Frontal cortex (tissue), 4 donors: ENCODE measurements around the gene CDH20. TPM values are rescaled to one million over a fixed set of nuclear protein-coding genes. Genes with fewer than 3 reads are reported as not detected.
A peak's percentile ranks its signal among the peaks of the same experiment; 100 is the strongest.
"Not testable (repeated sequence)": the region's sequence is repeated elsewhere in the genome, so short reads cannot be mapped to it uniquely, and the experiment has no call there.

Experiments
- DNase-seq, 2 donors: peaks; one replicate each; pipeline ENCODE4 v3.0.0; 2012; ENCODE audit warnings: low spot score in 2 of 2
- FAIRE-seq: peaks from 2 replicates; lab custom pipeline; 2012; peaks lifted over from hg19 to GRCh38; lab: Jason Lieb, UNC
- total RNA-seq: library from RNA; depleted of rRNA; stranded (reverse); fragments of >200 nt; gene quantifications from one replicate; pipeline ENCODE4 v1.2.3, GENCODE V29; 2014
- donor health status: control.
- donor health status: control.
- donor health status: control.

The CDH20 gene
- total RNA-seq, 1 donor from 2014 or later: 6.9 TPM

DNA sequence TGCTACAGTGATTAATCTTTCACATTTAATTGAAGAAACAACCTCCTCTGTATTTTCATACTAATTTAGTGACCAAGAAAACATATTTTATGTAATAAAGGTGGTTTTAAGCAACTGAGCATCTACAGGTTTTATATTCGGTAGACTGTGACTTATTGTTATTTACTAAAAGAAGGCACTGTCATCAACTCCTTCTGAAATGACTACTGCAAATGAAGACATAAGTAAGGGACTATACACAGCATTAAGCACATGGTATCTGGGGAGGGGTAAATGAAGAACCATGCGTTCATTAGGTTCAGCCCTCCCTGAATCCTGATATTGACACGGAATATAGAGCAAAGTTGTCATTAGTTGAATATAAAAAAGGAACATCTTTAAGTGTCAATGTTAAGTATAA is 4.3 kb downstream of the CDH20 start:
- DNase-seq (no peak), FAIRE-seq (no peak)

DNA sequence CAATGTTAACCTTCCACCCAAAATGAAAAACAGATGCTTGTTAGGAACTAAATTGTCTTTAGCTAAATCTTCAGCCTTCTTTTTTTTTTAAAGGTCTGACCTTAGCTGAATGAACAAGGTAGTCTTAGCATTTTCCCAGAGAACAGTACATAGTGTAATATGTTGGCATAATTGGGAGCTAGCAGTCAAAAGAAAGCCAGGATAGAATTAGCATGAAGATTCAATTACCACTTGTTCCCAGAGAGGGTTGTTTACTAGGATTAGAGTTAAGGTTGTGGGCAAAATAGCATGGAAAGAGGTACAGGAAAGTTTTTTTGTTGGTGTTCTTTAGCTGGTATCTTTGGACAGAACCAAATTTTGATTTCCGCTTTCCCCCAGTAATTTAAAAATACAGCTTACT is 6.9 kb downstream of the CDH20 start:
- DNase-seq (no peak), FAIRE-seq (peak; percentile 15)

DNA sequence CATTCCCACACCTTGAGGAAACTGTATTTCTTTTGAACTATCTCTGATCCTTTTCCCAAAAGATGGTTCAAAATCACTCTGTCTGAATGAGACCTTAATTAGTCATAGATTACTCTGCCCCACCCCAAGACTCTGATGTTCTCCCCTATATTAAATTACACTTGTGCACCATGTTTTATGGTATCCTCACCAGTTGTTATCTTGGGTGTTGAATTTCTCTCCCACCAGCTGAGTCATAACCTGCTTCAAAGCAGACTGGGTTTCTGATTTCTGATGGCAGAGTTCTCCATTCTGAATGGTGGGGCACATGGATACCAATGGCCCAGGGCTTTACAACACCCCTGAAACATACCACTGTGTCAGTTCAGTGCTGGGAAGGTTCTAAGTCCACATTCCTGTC is 15.0 kb downstream of the CDH20 start:
- DNase-seq (no peak), FAIRE-seq (no peak)

DNA sequence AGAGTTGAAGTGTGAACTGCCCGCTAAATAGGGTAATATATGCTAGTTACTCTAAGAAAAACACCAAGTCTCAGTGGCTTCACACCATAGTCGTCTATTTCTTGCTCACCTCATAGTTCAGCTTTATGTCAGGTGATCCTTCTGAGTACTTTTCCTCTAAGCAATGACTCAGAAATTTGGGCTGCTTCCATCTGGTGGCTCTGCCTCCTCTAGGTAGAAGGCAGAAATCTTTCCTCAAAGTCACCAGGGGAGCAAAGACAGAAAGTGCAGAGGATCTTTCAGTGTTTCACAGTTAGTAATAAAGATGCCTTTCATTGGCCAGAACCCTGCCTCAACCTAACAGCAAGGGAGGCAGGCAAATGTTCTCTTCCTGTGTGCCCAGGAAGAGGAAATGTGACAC is 17.3 kb downstream of the CDH20 start:
- DNase-seq (no peak), FAIRE-seq (no peak)

DNA sequence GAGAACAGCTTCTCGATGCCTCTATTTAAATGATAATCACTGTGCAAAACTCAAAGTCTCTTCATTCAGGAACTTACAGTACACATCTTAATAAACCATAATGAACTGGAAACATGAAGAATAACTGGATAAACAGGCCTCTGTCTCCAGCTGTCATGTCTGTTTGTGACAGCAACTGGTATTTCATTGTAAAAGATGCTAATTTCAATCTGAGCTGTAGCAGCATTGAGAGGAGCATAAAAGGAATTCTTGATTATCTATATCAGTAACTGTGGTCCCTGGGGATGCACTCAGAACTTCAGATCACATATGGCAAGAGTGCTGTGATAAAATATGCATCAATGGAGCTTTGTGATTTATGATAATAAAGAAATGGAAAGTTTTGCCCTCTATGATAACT is 18.8 kb downstream of the CDH20 start:
- DNase-seq: no peak
- FAIRE-seq: no peak

DNA sequence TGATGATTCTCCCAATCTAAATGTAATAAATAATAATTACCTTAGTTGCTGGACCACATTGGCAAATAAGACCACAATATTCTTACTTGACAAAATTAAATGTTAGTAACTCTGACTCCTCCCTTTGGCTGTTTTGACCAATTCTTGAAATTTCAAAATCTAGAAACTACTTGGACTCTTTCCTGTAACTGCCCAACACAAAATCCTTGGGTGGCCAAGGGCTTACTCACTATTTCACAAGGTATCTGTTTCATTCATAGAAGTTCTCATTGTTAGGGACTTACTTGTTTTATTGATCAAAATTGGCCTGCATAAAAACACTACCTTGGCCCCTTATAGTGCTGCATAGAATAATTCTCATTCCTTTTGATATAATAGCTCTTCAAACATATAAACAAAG is 19.4 kb downstream of the CDH20 start:
- FAIRE-seq (no peak), DNase-seq (no peak)

DNA sequence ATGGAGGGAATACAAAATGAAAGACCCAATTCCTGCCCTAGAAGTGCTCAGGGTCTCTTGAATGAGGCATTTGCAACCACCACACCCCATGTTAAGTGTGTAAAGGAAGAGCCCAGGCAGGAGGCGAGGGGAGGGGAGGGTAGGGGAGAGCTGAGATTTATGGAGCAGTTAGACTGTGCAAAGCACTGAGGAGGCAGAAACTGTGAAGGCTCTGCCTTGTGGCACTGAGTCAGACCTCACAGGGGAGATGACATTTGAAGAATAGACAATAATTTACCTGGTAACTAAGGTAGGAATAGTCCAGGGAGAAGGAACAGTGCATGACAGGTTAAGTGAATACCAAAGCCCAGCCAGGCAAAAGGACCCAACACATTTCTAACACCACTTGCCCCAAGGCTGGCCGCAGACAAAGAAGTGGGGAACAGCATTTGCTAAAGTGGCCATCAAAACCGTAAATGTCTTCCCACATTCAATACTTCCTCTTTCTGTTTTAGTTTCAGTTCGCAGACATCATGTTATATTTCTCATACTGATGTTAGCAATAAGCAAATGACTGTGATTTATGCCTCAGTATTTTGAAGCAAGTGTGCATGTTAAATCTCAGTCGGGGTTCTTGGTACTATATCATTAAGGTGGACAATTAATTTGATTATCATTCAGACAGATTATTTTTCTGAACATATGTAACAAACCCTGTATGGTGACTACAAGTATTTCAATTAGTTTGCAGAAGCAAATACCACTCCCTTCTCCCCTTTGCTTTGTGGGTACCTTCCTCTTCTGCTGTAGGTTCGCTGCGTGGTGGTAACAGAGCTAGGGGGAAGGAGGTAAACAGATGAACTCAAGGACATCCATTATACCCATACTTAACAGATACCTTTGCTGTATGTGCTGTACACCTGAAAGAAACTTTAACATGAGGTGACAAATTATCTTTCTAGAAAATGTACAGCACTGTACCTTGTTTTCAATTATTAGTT is 27.5 kb downstream of the CDH20 start:
- FAIRE-seq: no peak
- no peak for DNase-seq

DNA sequence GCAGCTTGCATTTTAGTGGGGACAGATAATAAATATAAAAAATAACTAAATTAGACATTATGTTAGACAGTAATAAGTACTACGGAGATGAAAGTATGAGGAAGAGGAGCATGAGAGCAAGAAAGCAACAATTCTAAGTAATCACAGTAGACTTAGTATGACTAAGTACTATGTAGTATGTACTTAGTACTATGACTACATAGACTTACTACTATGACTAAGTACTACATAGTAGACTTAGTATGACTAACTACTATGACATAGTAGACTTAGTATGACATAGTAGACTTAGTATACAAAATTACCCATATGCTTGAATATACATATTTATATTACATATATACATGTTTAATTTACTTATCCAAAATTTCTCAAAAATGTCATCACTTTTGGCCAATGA is 29.3 kb downstream of the CDH20 start:
- FAIRE-seq: no peak

DNA sequence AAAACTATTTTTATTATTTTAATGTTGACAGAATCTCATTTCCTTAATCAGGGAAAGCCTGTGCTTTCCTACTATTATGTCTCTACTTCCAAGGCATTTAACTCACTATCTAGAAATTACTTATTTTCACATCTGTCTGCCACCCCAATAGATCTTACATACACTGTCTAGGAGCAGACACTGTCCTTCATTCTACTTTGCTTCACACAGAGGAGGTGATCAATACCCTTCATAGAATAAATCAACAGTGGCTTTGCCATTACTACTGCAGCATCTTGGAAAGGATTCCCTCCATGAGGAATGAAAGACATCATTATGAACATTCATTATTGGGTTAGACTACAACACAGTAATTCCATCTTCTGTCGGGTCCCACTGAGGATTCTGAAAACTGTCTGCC is 31.7 kb downstream of the CDH20 start:
- DNase-seq (no peak), FAIRE-seq (no peak)

More for the DNA sequence above, 29.3 kb downstream of the CDH20 start:
- no peak for DNase-seq

DNA sequence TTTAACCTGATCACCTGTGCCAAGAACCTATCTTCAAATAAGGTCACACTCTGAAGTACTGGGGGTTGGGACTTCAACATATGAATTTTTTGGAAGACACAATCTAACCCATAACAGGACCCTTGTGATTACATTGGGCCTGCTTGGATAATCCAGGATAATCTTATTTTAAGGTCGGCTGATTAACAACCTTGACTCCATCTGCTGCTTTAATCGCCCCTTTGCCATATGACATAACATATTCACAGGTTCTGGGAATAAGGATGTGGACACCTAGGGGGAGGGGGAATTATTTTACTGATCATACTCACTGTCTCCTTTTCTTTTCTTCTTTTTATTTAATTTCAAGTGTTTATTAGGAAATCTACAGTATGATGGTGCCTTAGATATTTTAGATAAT is 34.8 kb downstream of the CDH20 start:
- DNase-seq: no peak
- FAIRE-seq: no peak

DNA sequence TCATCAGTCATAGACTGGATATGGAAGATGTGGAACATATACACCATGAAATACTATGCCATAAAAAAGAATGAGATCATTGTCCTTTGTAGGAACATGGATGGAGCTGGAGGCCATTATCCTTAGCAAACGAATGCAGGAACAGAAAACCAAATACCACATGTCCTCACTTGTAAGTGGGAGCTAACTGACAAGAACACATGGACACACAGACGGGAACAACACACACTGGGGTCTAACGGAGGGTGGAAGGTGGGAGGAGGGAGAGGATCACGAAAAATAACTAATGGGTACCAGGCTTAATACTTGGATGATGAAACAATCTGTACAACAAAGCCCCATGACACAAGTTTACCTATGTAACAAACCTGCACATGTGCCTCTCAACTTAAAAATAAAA is 36.4 kb downstream of the CDH20 start:
- not testable (repeated sequence) for DNase-seq, FAIRE-seq

DNA sequence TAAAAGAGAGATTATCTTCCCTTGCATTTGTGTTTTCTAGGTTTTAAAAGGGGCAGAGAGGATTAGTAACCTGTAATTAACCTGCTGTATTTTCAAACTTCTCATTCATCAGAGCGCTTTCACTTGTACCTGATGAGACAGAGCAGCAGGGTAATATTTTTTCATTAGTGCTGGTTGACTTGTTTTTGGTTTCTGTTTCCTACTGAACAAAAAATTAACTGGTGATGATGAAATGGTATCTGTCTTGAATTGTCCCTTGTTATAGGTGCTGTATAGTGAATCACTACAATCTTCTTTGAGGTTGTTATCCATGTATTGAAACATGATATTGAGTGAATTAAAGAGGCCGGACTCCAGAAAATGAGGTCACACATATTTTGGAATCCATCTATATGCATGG is 37.9 kb downstream of the CDH20 start:
- FAIRE-seq: no peak
- DNase-seq: no peak

DNA sequence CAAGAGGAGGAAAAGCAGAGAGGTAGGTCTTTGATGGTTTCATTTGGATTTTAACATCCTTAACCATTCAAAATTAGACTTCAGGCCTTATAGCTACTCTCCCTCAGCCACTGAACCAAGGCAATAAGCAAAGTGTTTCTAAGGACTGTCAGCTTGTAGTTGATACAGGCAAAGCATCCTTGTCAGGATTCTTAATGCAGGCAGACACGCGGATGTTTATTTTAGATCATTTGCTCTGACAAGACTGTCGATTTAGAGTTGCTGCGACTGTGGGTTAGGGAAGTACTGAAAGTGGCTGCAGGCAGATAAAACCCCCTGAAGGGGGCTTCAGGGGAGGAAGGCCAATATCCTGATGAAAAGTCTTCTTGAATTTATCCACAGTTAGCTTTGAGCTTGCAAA is 46.6 kb downstream of the CDH20 start:
- no peak for FAIRE-seq
- no peak for DNase-seq

DNA sequence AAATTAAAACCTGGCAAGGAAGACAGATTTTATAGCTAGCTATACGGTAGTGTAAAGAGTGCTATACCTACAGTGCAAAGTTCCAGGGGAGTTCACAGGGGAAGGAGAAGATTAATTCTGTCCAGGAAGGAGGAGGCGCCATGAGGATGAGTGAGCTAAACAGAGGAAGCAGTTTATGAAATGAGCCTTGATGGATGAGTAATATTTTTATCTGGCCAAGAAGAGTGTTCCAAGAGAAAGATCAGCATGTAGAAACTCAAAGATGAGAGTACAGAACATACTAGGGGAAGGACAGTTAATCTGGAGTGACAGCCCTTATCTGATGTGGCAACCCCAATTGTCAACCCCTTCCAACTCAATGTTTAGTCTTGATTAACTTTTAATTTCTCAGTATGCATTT is 54.8 kb downstream of the CDH20 start:
- FAIRE-seq: no peak
- no peak for DNase-seq

DNA sequence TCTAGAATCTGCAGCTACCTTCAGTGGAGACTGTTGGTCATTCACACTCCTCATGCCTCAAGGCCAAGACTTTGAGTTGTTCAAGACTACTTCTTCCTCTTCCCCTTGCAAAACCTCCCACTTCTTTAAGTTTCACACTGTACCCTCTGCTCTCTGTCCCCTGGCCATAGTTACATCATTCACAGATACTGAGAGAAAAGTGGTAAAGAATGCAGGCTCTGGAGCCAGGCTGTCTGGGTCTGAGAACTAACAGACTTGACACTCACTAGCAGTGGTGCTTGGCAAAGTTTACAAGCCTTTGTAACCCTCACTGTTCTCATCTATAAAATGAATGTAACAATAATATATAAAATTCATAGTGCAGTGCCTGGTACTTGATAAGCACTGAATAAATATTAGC is 61.8 kb downstream of the CDH20 start:
- DNase-seq: no peak
- FAIRE-seq: no peak

DNA sequence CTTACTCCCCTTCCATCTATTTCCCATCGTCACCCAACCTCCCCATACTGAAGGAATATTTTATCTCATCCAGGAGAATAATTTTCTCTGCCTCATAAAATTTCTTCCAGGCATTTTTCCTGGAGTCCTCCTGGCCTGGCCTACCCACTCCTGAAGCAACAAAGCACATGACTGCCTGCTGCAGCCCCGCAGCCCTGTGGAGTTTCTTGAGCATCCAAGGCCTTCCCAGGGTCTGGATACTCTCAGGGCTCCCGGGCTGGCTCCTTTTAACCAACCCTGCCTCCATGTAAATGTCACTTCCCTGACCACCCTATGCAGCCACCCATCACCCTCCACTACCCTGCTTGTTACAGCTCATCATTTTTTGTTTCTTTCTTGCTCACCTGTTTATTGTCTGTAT is 64.0 kb downstream of the CDH20 start:
- DNase-seq (no peak), FAIRE-seq (no peak)

DNA sequence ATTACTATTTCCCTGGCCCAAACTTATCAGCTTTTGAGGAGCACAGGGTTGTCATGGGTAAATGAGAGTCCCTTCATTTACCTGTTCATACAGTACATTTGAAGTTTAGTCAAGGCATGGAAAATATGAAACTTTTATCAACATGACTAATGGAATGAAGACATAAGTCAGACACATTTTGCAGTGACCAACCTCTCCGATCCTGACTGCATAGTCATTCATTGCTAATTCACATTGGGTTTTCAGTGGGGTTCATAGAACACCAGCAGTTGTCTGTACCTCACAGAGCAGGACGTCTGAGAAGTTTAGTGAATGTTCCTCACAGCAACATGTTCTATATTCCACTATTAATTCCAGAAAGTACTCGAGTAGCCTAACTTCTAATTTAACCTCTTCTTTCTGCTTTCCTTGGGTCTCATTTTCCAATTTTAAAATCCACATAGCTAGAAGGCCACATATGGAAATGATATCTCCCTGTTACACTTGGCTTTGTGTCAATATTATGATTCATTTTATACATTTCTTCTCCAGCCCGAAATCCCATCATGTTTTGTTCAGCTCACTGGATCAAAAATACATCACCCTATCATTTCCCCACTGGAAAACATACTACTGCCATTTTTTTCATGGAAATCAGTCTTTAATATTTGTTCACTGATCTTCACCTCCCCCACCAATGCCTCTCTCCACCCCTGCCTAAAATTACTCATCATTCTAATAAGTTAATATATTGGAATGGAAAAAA is 65.9 kb downstream of the CDH20 start:
- DNase-seq (no peak), FAIRE-seq (no peak)

DNA sequence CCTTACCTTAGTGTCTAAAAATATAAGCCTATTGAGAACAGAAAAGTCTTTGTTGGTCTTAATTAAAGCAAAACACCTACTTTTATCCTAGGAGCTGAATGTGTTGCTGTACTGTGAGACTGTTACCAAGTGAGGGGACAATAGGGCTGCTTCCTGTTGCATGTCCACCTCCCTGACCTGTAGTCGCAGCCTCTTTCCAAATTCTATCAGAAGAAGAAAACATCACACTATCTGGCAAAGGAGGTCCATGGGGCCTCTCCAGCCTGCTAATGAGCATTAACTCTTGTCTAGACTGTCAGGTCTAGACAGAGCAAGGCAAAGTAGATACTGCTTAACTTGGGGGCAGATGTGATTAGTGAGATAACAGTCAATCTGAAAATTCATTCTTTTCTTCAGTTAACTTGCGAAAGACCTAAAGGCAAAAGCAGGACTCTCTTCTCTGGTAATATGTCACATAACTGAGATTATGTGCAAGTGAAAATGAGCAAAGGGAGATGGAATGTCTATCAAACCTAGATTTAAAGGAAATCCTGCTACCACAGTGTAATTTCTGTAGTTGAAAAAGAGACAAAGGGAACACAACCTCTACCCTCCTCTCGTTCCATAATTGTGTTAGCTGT is 66.9 kb downstream of the CDH20 start:
- DNase-seq: no peak
- FAIRE-seq: no peak

DNA sequence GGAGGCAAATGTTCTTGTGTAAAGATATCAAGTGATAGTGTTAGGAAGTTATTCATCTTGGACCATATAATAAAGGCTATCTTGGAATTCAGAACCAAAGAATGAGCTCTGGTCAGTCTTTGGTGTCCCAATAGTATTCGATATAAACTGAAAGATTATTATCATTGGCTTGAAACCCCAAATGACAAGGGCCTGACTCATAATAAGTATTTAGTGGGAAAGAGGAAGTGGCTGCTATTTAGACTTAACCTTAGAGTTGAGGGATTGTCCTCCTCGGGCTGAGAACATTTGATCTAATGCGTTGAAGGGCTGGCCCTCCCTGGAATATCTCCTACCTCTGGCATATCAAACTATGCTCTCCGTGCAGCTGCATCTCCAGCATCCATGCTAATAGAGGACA is 67.5 kb downstream of the CDH20 start:
- FAIRE-seq (no peak), DNase-seq (no peak)

DNA sequence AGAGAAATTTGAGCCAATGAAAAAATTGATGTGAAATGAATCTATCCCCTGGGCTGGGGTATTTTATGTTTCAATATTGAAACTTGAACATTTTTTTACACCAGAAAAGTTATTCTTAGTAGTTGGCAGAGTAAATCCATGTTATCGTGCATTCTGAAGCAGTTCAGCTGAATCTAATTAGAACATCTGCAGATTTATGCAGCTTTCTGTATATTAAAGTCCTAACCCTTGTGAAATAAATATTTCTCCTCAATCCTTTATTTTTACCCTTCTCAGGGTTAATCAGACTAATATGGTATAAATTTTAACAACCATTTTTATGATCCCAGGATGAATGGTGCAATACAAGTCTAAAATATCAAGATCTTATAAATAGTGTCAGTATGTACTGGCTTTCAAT is 69.5 kb downstream of the CDH20 start:
- DNase-seq: no peak
- no peak for FAIRE-seq

DNA sequence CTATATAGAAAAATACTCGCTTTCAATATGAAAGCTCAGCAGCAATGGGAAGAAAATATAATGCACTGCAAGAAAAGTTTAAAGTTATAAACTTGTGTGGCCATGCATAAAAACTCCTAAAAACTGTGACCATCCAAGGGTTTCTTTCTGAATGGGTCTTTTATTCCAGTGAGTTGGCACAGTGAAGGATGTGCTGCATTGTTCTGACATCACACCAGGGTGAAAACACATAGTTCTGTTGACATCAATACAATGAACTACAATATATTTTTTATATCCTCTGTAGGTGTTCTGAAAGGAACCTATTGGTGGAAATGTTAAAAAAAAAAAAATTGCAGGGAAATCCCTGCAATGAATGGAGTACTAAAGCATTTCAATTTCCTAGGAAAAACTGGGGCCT is 80.2 kb downstream of the CDH20 start:
- DNase-seq: no peak

More for the DNA sequence above, 80.2 kb downstream of the CDH20 start:
- peak; percentile 10 for FAIRE-seq
